Lower lobe of right lung (tissue), 2 donors: Measurements from ENCODE around the gene LIPN. TPM values are rescaled to one million over a fixed set of nuclear protein-coding genes. Genes with fewer than 3 reads are reported as not detected.

Experiments used
- ATAC-seq, 2 donors: fragments of 200-7000 bp; cut with Tn5 transposase; one replicate each; pipeline ENCODE4 v1.9.1; 2020 to 2022; ENCODE audit warnings: mild to moderate bottlenecking in 2 of 2, moderate library complexity in 2 of 2
- DNase-seq: peaks from one replicate; pipeline ENCODE4 v3.0.0-alpha.2; 2020
- H3K27ac ChIP-seq: fragments of 200-600 bp; one replicate; pipeline ENCODE4 v1.8.0; 2022
- H3K27me3 ChIP-seq: fragments of 200-600 bp; one replicate; pipeline ENCODE4 v1.8.0; 2022; ENCODE audit warnings: low read depth
- H3K36me3 ChIP-seq: fragments of 200-600 bp; one replicate; pipeline ENCODE4 v1.8.0; 2022; ENCODE audit warnings: mild to moderate bottlenecking
- H3K4me1 ChIP-seq: fragments of 200-600 bp; one replicate; pipeline ENCODE4 v1.8.0; 2022
- H3K4me3 ChIP-seq: fragments of 200-600 bp; one replicate; pipeline ENCODE4 v1.8.0; 2022; ENCODE audit warnings: mild to moderate bottlenecking
- H3K9me3 ChIP-seq: fragments of 200-600 bp; one replicate; pipeline ENCODE4 v1.8.0; 2022
- CTCF ChIP-seq: fragments of 200-600 bp; IDR thresholded peaks from one replicate; pipeline ENCODE4 v1.8.0; 2022; ENCODE audit warnings: antibody characterized with exemption, mild to moderate bottlenecking
- intact Hi-C: fragments of 100-400 bp; cut with DNase I; formaldehyde crosslinking; loops from one replicate; pipeline ENCODE4 v1.11.0; 2022
- total RNA-seq: library from RNA; stranded (reverse); fragmentation: NEBNext Ultra II Directional; extraction: Animal tissue kit (Norgen Biotek cat#: 25700); gene quantifications from one replicate; pipeline ENCODE4 v1.2.1, GENCODE V29; 2021
- donor health status: DM: no; HTN: yes; CAD: no; lungs with severe emphysema.

The LIPN gene
- total RNA-seq, 1 donor from 2014 or later: 1.6 TPM

GRCh38 chr10:88810196-88810961 is 50.6 kb downstream of the LIPN start:
- intact Hi-C loops: no loop called here
- Histone ChIP-seq H3K36me3 (no peaks in the 10 kb centered on the region), H3K27me3 (no peaks in the 10 kb centered on the region), H3K4me3 (no peak overlapping the region), H3K9me3 (no peaks in the 10 kb centered on the region), H3K4me1 (no peaks in the 10 kb centered on the region), H3K27ac (no peak overlapping the region)
- ATAC-seq (peak; percentile 74 to 78), DNase-seq (no peak)
- peak; percentile 70 for TF ChIP-seq CTCF

- ATAC-seq: no peak
- H3K4me3 ChIP-seq: no peak overlapping the region
- no peak overlapping the region for H3K27ac ChIP-seq
- H3K27me3 ChIP-seq: no peaks in the 10 kb centered on the region
- no peak for TF ChIP-seq CTCF
- DNase-seq: no peak
- no peaks in the 10 kb centered on the region for H3K4me1 ChIP-seq
- H3K36me3 ChIP-seq: no peaks in the 10 kb centered on the region
- intact Hi-C loops: no loop called here
- H3K9me3 ChIP-seq: no peaks in the 10 kb centered on the region
These were observed 53.4 kb downstream of the LIPN start for GRCh38 chr10:88813200-88813599.

DNA sequence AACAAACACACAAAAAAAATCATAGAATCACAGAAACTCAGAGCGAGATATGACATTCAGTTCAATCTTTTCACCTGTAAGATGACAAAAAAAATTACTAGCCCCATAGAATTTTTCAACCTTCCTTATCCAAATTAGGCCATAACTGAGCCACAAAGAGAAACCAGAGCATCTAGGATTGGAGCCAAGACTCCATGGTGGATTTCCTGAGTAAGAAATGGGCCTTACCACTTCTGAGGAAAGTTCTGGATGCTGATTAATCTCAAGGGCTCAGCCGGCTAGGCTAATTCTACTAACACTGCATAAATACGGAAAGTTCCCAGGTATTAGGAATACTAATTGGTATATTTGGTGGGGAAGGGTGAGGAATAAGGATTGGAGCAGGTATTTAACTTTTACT is 59.5 kb downstream of the LIPN start:
- DNase-seq (no peak), ATAC-seq (no peak)
- H3K27me3 ChIP-seq: no peaks in the 10 kb centered on the region
- H3K36me3 ChIP-seq: no peaks in the 10 kb centered on the region
- intact Hi-C loops: no loop called here
- no peaks in the 10 kb centered on the region for H3K4me1 ChIP-seq
- H3K9me3 ChIP-seq: no peaks in the 10 kb centered on the region
- no peak for TF ChIP-seq CTCF
- H3K4me3 ChIP-seq: no peak overlapping the region
- no peak overlapping the region for H3K27ac ChIP-seq

GRCh38 chr10:88820748-88821401 is 61.1 kb downstream of the LIPN start:
- no peak for TF ChIP-seq CTCF
- H3K27ac ChIP-seq: no peak overlapping the region
- ATAC-seq (no peak), DNase-seq (no peak)
- intact Hi-C loops: no loop called here
- no peaks in the 10 kb centered on the region for H3K36me3 ChIP-seq
- H3K9me3 ChIP-seq: no peaks in the 10 kb centered on the region
- H3K4me3 ChIP-seq: no peak overlapping the region
- H3K4me1 ChIP-seq: no peaks in the 10 kb centered on the region
- H3K27me3 ChIP-seq: no peaks in the 10 kb centered on the region

DNA sequence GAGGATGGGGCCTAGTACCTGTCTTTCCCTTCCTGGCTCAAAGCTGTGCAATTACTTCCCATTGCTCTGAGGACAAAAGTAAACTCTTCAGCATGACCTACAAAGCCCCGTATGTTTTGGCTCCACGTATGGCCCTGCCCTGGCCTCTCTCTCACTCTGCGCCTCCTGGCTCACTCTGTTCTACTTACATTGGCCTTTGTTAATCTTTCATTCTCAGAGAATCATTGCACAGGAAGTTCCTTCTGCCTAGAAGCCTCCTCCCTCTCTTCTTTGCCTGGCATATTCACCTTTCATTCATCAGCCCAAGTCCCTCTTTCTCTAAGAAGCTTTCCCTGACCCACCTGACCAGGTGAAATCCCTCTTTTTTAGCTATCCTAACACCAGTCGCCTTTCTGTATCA is 66.6 kb downstream of the LIPN start:
- H3K36me3 ChIP-seq: no peaks in the 10 kb centered on the region
- intact Hi-C loops: no loop called here

More for the DNA sequence above, 66.6 kb downstream of the LIPN start:
- Histone ChIP-seq H3K4me1 (no peaks in the 10 kb centered on the region), H3K27me3 (no peaks in the 10 kb centered on the region), H3K4me3 (no peak overlapping the region), H3K9me3 (no peaks in the 10 kb centered on the region), H3K27ac (no peak overlapping the region)
- TF ChIP-seq CTCF: no peak
- DNase-seq: no peak
- no peak for ATAC-seq
